Measurements from ENCODE around the gene LAMA2. TPM values are rescaled to one million over a fixed set of nuclear protein-coding genes. Genes with fewer than 3 reads are reported as not detected.

The LAMA2 gene
- total RNA-seq, 1 experiment from 2014 or later: 4.2 TPM

DNA sequence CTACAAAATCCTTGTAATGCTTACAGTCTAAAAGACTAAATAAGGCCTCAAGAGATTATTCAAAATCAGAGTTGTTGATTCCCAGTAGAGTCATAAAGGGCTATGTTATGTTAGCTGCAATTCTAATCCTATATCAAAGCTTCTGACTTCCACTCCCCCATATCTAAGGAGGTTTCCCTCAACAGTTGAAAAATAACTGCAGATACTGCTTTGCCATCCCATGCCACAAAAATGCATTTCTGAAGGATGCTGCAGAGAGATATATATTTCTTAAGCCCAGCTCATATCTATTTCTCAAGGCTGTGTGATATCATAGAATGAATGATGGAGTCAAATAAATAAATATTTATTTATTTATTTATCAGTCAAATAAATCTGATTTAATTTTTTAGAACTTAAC, 332.3 kb downstream of the LAMA2 start:
- H2BK12ac ChIP-seq (ENCODE audit: insufficient read length, low read depth, low read length): no peak overlapping the region
- Mint-ChIP-seq H3K27me3 (ENCODE audit: low read depth) (no peaks in the 10 kb centered on the region), H3K27ac (no peak overlapping the region), H3K4me1 (peaks cover 0 to 7% of the 10 kb centered on the region in 2 experiments; a peak in 1 of 4 replicates), H3K4me3 (no peak overlapping the region), H3K36me3 (ENCODE audit: insufficient read depth in 1 of 3, low read depth in 3 of 3) (no peaks in the 10 kb centered on the region), H3K9me3 (peaks cover 0 to 3% of the 10 kb centered on the region in 2 experiments; a peak in 1 of 5 replicates)
- no peak overlapping the region for H2BK20ac ChIP-seq (ENCODE audit: low read depth, low read length, poor library complexity, severe bottlenecking)
- no peaks in the 10 kb centered on the region for H3K23me2 ChIP-seq (ENCODE audit: insufficient read length, low read depth, low read length, poor library complexity, severe bottlenecking)
- no peak overlapping the region for H4K91ac ChIP-seq (ENCODE audit: insufficient read length, low read depth, low read length)
- no peak overlapping the region for H3K56ac ChIP-seq (ENCODE audit: insufficient read length, low read depth, low read length)
- H3K27me3 ChIP-seq (ENCODE audit: insufficient read depth, low read length): no peaks in the 10 kb centered on the region
- no peak overlapping the region for H2BK5ac ChIP-seq (ENCODE audit: insufficient read length, low read length)
- no peak overlapping the region for H3K18ac ChIP-seq (ENCODE audit: insufficient read length, low read depth, low read length)
- H3K27ac ChIP-seq (ENCODE audit: insufficient read length, low read depth, low read length): no peak overlapping the region
- H3K9ac ChIP-seq (ENCODE audit: extremely low read depth, insufficient read length, low read length): no peak overlapping the region
- no peaks in the 10 kb centered on the region for H3K9me3 ChIP-seq (ENCODE audit: control insufficient read depth, low read depth, low read length)
- H3T11ph ChIP-seq (ENCODE audit: low read length): no peak overlapping the region
- H3K4me1 ChIP-seq (ENCODE audit: insufficient read depth, low read length): no peaks in the 10 kb centered on the region; the same call in 1 of the 2 replicates
- H3K23ac ChIP-seq (ENCODE audit: insufficient read length, low read depth, low read length): no peak overlapping the region
- no peak overlapping the region for H2AFZ ChIP-seq (ENCODE audit: low read length)
- no peaks in the 10 kb centered on the region for H4K20me1 ChIP-seq (ENCODE audit: control insufficient read depth, insufficient read depth, insufficient read length)
- H2BK120ac ChIP-seq (ENCODE audit: low read depth, low read length, poor library complexity, severe bottlenecking): no peak overlapping the region
- H2AK5ac ChIP-seq (ENCODE audit: insufficient read length, low read length): no peak overlapping the region
- no peaks in the 10 kb centered on the region for H3K79me1 ChIP-seq (ENCODE audit: insufficient read depth, low read depth, low read length, poor library complexity, severe bottlenecking)
- no peak overlapping the region for H4K8ac ChIP-seq (replicated peaks; ENCODE audit: insufficient read length, low read depth, low read length)
- TF ChIP-seq, protein P1, sequence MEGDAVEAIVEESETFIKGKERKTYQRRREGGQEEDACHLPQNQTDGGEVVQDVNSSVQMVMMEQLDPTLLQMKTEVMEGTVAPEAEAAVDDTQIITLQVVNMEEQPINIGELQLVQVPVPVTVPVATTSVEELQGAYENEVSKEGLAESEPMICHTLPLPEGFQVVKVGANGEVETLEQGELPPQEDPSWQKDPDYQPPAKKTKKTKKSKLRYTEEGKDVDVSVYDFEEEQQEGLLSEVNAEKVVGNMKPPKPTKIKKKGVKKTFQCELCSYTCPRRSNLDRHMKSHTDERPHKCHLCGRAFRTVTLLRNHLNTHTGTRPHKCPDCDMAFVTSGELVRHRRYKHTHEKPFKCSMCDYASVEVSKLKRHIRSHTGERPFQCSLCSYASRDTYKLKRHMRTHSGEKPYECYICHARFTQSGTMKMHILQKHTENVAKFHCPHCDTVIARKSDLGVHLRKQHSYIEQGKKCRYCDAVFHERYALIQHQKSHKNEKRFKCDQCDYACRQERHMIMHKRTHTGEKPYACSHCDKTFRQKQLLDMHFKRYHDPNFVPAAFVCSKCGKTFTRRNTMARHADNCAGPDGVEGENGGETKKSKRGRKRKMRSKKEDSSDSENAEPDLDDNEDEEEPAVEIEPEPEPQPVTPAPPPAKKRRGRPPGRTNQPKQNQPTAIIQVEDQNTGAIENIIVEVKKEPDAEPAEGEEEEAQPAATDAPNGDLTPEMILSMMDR (conservative IDR thresholded peaks at IDR 0.05): no peak
- H4K5ac ChIP-seq (ENCODE audit: insufficient read length, low read depth, low read length): no peak overlapping the region
- DNase-seq: no peak
- H3K4me2 ChIP-seq (ENCODE audit: insufficient read depth, insufficient read length, low read length): no peak overlapping the region
- no peak overlapping the region for H2BK15ac ChIP-seq (ENCODE audit: low read depth, low read length)
- no peaks in the 10 kb centered on the region for H3K79me2 ChIP-seq (ENCODE audit: insufficient read depth, low read length)
- no peak overlapping the region for H3K4ac ChIP-seq (ENCODE audit: low read depth, low read length)
- H3K14ac ChIP-seq (ENCODE audit: insufficient read depth, low read length): no peak overlapping the region
